NB4 (cell line): ENCODE data around the gene GYPE.
"Not testable (repeated sequence)": the region's sequence is repeated elsewhere in the genome, so short reads cannot be mapped to it uniquely, and the experiment has no call there.

Experiments used
- CTCF ChIP-seq: IDR thresholded peaks from one replicate; pipeline ENCODE4 v1.5.1; 2012; ENCODE audit warnings: low read depth, low read length
- MAX ChIP-seq: IDR thresholded peaks from 2 replicates; pipeline ENCODE4 v1.6.1; 2011; ENCODE audit warnings: low read depth, low read length
- POLR2A ChIP-seq: IDR thresholded peaks from 2 replicates; pipeline ENCODE4 v1.6.1; 2011; ENCODE audit warnings: mild to moderate bottlenecking; ENCODE audit not compliant: insufficient read length; ENCODE audit errors: extremely low read depth

- TF ChIP-seq CTCF, POLR2A, MAX: not testable (repeated sequence)
Observed at GRCh38 chr4:143842624-143843505, 62.5 kb downstream of the GYPE start.
